ENCODE data around the gene TRIM7. TPM values are rescaled to one million over a fixed set of nuclear protein-coding genes. Genes with fewer than 3 reads are reported as not detected.

TRIM7 gene
- total RNA-seq, 1 experiment from 2014 or later: 30.2 TPM

GRCh38 chr5:181221105-181221791 lies 16.3 kb upstream of the TRIM7 start:
- RAD21 ChIA-PET (ENCODE audit: low non-redundant PET in 1 of 2, low total read pairs in 2 of 2, uncharacterized antibody in 2 of 2, unreplicated experiment in 2 of 2): no interaction called here
- POLR2A ChIA-PET: interaction anchor here (1.1 to 2.8 kb wide), 5 partner anchors 14 to 48 kb away, joined by 3 to 22 read pairs (median 4); partner anchors contain the start of gene TRIM7

GRCh38 chr5:181220178-181220515 lies 15.2 kb upstream of the TRIM7 start:
- Histone ChIP-seq H4K20me1 (ENCODE audit: insufficient read depth) (no peaks in the 10 kb centered on the region), H3K36me3 (ENCODE audit: control insufficient read depth in 1 of 2, insufficient read depth in 2 of 2, low read length in 2 of 2) (no peaks in the 10 kb centered on the region; a peak in 1 of 4 replicates), H3K4me2 (ENCODE audit: low read length) (no peak overlapping the region), H3K27me3 (ENCODE audit: insufficient read depth, low read length) (no peaks in the 10 kb centered on the region), H3K9me3 (ENCODE audit: control insufficient read depth in 1 of 2, insufficient read depth in 1 of 2, low read depth in 1 of 2, low read length in 2 of 2) (no peaks in the 10 kb centered on the region), H3K4me1 (ENCODE audit: control insufficient read depth in 1 of 2, insufficient read depth in 2 of 2, low read length in 2 of 2) (peaks cover 22 to 49% of the 10 kb centered on the region in 2 experiments), H3K79me2 (ENCODE audit: insufficient read depth, low read length) (peaks cover 13% of the 10 kb centered on the region), H3K27ac (ENCODE audit: low read depth, low read length) (no peak overlapping the region; the same call in 1 of the 2 replicates), H3K4me3 (replicated peaks in 1 of 2; ENCODE audit: low read depth in 1 of 2, low read length in 2 of 2) (no peak overlapping the region), H3K9me2 (ENCODE audit: insufficient read depth) (no peaks in the 10 kb centered on the region), H3K9ac (ENCODE audit: low read length) (no peak overlapping the region), H2AFZ (ENCODE audit: low read depth, low read length, poor library complexity, severe bottlenecking) (no peak overlapping the region)
- RAD21 ChIA-PET (ENCODE audit: low non-redundant PET in 1 of 2, low total read pairs in 2 of 2, uncharacterized antibody in 2 of 2, unreplicated experiment in 2 of 2): no interaction called here
- no peak for ATAC-seq
- no peak for TF ChIP-seq CEBPB (IDR thresholded peaks at IDR 0.05; ENCODE audit: low read depth)
- no TSS peak for BruUV-seq (replicated peaks)
- POLR2A ChIA-PET: no interaction called here
- intact Hi-C loops (cut with micrococcal nuclease): loop anchor here (5.0 kb wide), 1 partner anchor 48 kb away; no protein-coding TSS in a partner anchor
- CTCF ChIA-PET: no interaction called here
- DNase-seq (ENCODE audit: low read depth, low spot score): no peak

More at GRCh38 chr5:181221105-181221791, 16.3 kb upstream of the TRIM7 start:
- Histone ChIP-seq H4K20me1 (ENCODE audit: insufficient read depth) (no peaks in the 10 kb centered on the region), H3K9me2 (ENCODE audit: insufficient read depth) (no peaks in the 10 kb centered on the region), H3K4me1 (ENCODE audit: control insufficient read depth in 1 of 2, insufficient read depth in 2 of 2, low read length in 2 of 2) (peaks cover 22 to 49% of the 10 kb centered on the region in 2 experiments), H3K9ac (ENCODE audit: low read length) (peak overlapping the region; percentile 88; the same call in 1 of the 2 replicates), H3K27ac (ENCODE audit: low read depth, low read length) (peak overlapping the region; percentile 92), H3K79me2 (ENCODE audit: insufficient read depth, low read length) (peaks cover 24% of the 10 kb centered on the region), H3K27me3 (ENCODE audit: insufficient read depth, low read length) (no peaks in the 10 kb centered on the region), H3K4me3 (replicated peaks in 1 of 2; ENCODE audit: low read depth in 1 of 2, low read length in 2 of 2) (no peak overlapping the region), H3K9me3 (ENCODE audit: control insufficient read depth in 1 of 2, insufficient read depth in 1 of 2, low read depth in 1 of 2, low read length in 2 of 2) (no peaks in the 10 kb centered on the region), H3K4me2 (ENCODE audit: low read length) (peak overlapping the region; percentile 100), H2AFZ (ENCODE audit: low read depth, low read length, poor library complexity, severe bottlenecking) (no peak overlapping the region), H3K36me3 (ENCODE audit: control insufficient read depth in 1 of 2, insufficient read depth in 2 of 2, low read length in 2 of 2) (peaks cover 0 to under 1% of the 10 kb centered on the region in 2 experiments; a peak in 1 of 4 replicates)
- no peak for DNase-seq (ENCODE audit: low read depth, low spot score)
- TF ChIP-seq MAX (IDR thresholded peaks at IDR 0.05) (no peak), YY1 (IDR thresholded peaks at IDR 0.05; ENCODE audit: extremely low read depth, insufficient replicate concordance, low read depth, low read length) (no peak), ZNF274 (IDR thresholded peaks at IDR 0.05; ENCODE audit: low read depth, low read length) (no peak), ATF3 (IDR thresholded peaks at IDR 0.05) (no peak), EZH2 (IDR thresholded peaks at IDR 0.05) (no peak), RAD21 (IDR thresholded peaks at IDR 0.05; ENCODE audit: low read depth) (no peak), CBX3 (IDR thresholded peaks at IDR 0.05; ENCODE audit: low read depth) (no peak), SIN3A (IDR thresholded peaks at IDR 0.05; ENCODE audit: low read depth) (no peak), TCF7L2 (IDR thresholded peaks at IDR 0.05; ENCODE audit: borderline replicate concordance, extremely low read depth, insufficient read depth, insufficient read length) (no peak), SP1 (IDR thresholded peaks at IDR 0.05; ENCODE audit: low read depth) (no peak)
- no peak for ATAC-seq
- CTCF ChIA-PET: no interaction called here
- intact Hi-C loops (cut with micrococcal nuclease): loop anchor here (5.0 kb wide), 1 partner anchor 49 kb away; no protein-coding TSS in a partner anchor
- no TSS peak for BruUV-seq (replicated peaks)

All from HCT116 (cell line).